HepG2 (cell line): ENCODE measurements around the gene PLXNC1. TPM values are rescaled to one million over a fixed set of nuclear protein-coding genes. Genes with fewer than 3 reads are reported as not detected.
A peak's percentile ranks its signal among the peaks of the same experiment; 100 is the strongest.

ENCODE experiments used
- HHEX ChIP-seq: IDR thresholded peaks from 2 replicates; pipeline ENCODE4 v1.6.1; 2016; ENCODE audit warnings: control low read depth
- IKZF1 ChIP-seq: fragments of 450-650 bp; IDR thresholded peaks from 2 replicates; pipeline ENCODE4 v1.7.1; 2016
- NBN ChIP-seq: fragments of 450-650 bp; conservative IDR thresholded peaks from 2 replicates; pipeline ENCODE4 v1.6.1; 2017
- REPIN1 ChIP-seq: sonication (generic); formaldehyde crosslinking; IDR thresholded peaks from 2 replicates; pipeline ENCODE4 v1.8.0; 2022; ENCODE audit warnings: missing genetic modification reagents, low read depth, mild to moderate bottlenecking, borderline replicate concordance
- RFXANK ChIP-seq: IDR thresholded peaks from 2 replicates; pipeline ENCODE4 v1.6.1; 2016
- SIX4 ChIP-seq: sonication (generic); formaldehyde crosslinking; IDR thresholded peaks from 2 replicates; pipeline ENCODE4 v1.4.0; 2020; ENCODE audit warnings: missing genetic modification reagents
- SKI ChIP-seq: fragments of 450-650 bp; IDR thresholded peaks from one replicate; pipeline ENCODE4 v1.6.1; 2018; ENCODE audit warnings: mild to moderate bottlenecking; ENCODE audit not compliant: partially characterized antibody
- TBP ChIP-seq: sonication (generic); formaldehyde crosslinking; IDR thresholded peaks from 2 replicates; pipeline ENCODE4 v1.5.0; 2020; ENCODE audit warnings: missing genetic modification reagents
- TCF7 ChIP-seq: sonication (generic); IDR thresholded peaks from 2 replicates; pipeline ENCODE4 v1.6.1; 2016; ENCODE audit warnings: antibody characterized with exemption, low read depth
- ZBTB1 ChIP-seq: sonication (generic); formaldehyde crosslinking; IDR thresholded peaks from 2 replicates; pipeline ENCODE4 v1.4.0; 2020; ENCODE audit warnings: missing genetic modification reagents, borderline replicate concordance
- ZNF235 ChIP-seq: sonication (generic); formaldehyde crosslinking; IDR thresholded peaks from 2 replicates; pipeline ENCODE4 v1.8.1; 2023; ENCODE audit warnings: mild to moderate bottlenecking, missing genetic modification reagents, borderline replicate concordance
- ZNF263 ChIP-seq: sonication (generic); formaldehyde crosslinking; IDR thresholded peaks from 2 replicates; pipeline ENCODE4 v1.4.0; 2020; ENCODE audit warnings: missing genetic modification reagents
- ZNF317 ChIP-seq: sonication (generic); formaldehyde crosslinking; IDR thresholded peaks from 2 replicates; pipeline ENCODE4 v1.5.0; 2020; ENCODE audit warnings: mild to moderate bottlenecking, missing genetic modification reagents
- ZNF326 ChIP-seq: sonication (generic); formaldehyde crosslinking; IDR thresholded peaks from 2 replicates; pipeline ENCODE4 v1.4.0; 2020; ENCODE audit warnings: missing genetic modification reagents, borderline replicate concordance
- ZNF350 ChIP-seq: sonication (generic); formaldehyde crosslinking; IDR thresholded peaks from 2 replicates; pipeline ENCODE4 v1.4.0; 2020; ENCODE audit warnings: mild to moderate bottlenecking, low read depth, missing genetic modification reagents, borderline replicate concordance
- ZNF567 ChIP-seq: sonication (generic); formaldehyde crosslinking; IDR thresholded peaks from 2 replicates; pipeline ENCODE4 v1.8.1; 2023; ENCODE audit warnings: mild to moderate bottlenecking, missing genetic modification reagents, borderline replicate concordance
- ZNF577 ChIP-seq: sonication (generic); formaldehyde crosslinking; IDR thresholded peaks from 2 replicates; pipeline ENCODE4 v1.4.0; 2020; ENCODE audit warnings: mild to moderate bottlenecking, low read depth, missing genetic modification reagents, borderline replicate concordance
- ZNF644 ChIP-seq: IDR thresholded peaks from 2 replicates; pipeline ENCODE4 v1.6.1; 2016; ENCODE audit warnings: low read depth
- ZNF674 ChIP-seq: sonication (generic); formaldehyde crosslinking; IDR thresholded peaks from 2 replicates; pipeline ENCODE4 v1.5.0; 2020; ENCODE audit warnings: low read depth, mild to moderate bottlenecking, missing genetic modification reagents
- polyA plus RNA-seq, 8 experiments: library from polyadenylated mRNA; depleted of rRNA in 3 of 8; stranded (reverse) in 7 of 8; unstranded in 1 of 8; fragments of >200 nt; fragmentation: Illumina TruSeq in 4 of 8; extraction: Trizol in 4 of 8; gene quantifications; 2 replicates each; pipeline versions ENCODE4 v1.2.1 to v1.2.3, GENCODE V29; 2011 to 2016; ENCODE audit warnings: low read depth in 4 of 8, missing spikeins in 1 of 8, mixed read lengths in 1 of 8; ENCODE audit not compliant: insufficient read depth in 1 of 8
- total RNA-seq, 5 experiments: library from RNA; depleted of rRNA; stranded (reverse); fragments of >200 nt; fragmentation: Illumina TruSeq; extraction: Trizol; gene quantifications; 2 replicates each; pipeline ENCODE4 v1.2.3, GENCODE V29; 2016; ENCODE audit warnings: low read depth in 1 of 5
- TF ChIP-seq, protein P1 (sequence below): IDR thresholded peaks from 2 replicates; pipeline ENCODE4 v1.6.1; 2016
- TF ChIP-seq, protein P2 (sequence below): sonication (generic); formaldehyde crosslinking; IDR thresholded peaks from 2 replicates; pipeline ENCODE4 v1.4.0; 2020; ENCODE audit warnings: missing genetic modification reagents
- TF ChIP-seq, protein P3 (sequence below): sonication (generic); formaldehyde crosslinking; IDR thresholded peaks from 2 replicates; pipeline ENCODE4 v1.8.1; 2023; ENCODE audit warnings: missing genetic modification reagents, mild to moderate bottlenecking, borderline replicate concordance
- TF ChIP-seq, protein P4 (sequence below): sonication (generic); formaldehyde crosslinking; IDR thresholded peaks from 2 replicates; pipeline ENCODE4 v1.4.0; 2020; ENCODE audit warnings: missing genetic modification reagents, mild to moderate bottlenecking, borderline replicate concordance
- TF ChIP-seq, protein P5 (sequence below): sonication (generic); formaldehyde crosslinking; IDR thresholded peaks from 2 replicates; pipeline ENCODE4 v1.5.0; 2020; ENCODE audit warnings: mild to moderate bottlenecking, missing genetic modification reagents, borderline replicate concordance

The PLXNC1 gene
- total and polyA plus RNA-seq, 2 of the 13 experiments (the other 11 are each of a cell fraction or from before 2014, with no cell fraction given) = 6.6 to 11.2 TPM

DNA sequence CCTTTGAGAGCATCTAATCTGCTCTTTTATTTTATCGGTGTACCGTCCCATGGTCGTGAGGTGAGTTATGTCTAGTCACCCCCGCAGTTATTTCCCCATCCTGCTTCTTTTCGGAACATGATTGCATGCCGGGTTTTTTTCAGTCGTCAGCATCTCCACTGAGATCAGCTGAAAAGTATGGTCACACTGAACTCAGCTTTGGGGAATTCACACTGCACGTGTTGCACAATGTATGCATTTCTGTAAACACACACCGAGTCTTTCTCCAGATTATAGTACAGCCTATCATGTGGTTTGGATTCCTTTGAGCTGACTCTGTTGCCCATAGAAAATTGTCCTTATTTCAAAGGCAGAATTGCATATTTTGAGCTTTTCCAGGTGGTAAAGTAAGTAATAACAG is 24.6 kb downstream of the PLXNC1 start (continued):
- TF ChIP-seq, protein P1, sequence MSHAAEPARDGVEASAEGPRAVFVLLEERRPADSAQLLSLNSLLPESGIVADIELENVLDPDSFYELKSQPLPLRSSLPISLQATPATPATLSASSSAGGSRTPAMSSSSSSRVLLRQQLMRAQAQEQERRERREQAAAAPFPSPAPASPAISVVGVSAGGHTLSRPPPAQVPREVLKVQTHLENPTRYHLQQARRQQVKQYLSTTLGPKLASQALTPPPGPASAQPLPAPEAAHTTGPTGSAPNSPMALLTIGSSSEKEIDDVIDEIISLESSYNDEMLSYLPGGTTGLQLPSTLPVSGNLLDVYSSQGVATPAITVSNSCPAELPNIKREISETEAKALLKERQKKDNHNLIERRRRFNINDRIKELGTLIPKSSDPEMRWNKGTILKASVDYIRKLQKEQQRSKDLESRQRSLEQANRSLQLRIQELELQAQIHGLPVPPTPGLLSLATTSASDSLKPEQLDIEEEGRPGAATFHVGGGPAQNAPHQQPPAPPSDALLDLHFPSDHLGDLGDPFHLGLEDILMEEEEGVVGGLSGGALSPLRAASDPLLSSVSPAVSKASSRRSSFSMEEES (CRISPR knock-in tag) = peak; percentile 94
- TF ChIP-seq, protein P2, sequence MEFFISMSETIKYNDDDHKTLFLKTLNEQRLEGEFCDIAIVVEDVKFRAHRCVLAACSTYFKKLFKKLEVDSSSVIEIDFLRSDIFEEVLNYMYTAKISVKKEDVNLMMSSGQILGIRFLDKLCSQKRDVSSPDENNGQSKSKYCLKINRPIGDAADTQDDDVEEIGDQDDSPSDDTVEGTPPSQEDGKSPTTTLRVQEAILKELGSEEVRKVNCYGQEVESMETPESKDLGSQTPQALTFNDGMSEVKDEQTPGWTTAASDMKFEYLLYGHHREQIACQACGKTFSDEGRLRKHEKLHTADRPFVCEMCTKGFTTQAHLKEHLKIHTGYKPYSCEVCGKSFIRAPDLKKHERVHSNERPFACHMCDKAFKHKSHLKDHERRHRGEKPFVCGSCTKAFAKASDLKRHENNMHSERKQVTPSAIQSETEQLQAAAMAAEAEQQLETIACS (CRISPR knock-in tag) = no peak
- TF ChIP-seq, protein P3, sequence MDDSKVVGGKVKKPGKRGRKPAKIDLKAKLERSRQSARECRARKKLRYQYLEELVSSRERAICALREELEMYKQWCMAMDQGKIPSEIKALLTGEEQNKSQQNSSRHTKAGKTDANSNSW (CRISPR knock-in tag) = no peak
- TF ChIP-seq, protein P4, sequence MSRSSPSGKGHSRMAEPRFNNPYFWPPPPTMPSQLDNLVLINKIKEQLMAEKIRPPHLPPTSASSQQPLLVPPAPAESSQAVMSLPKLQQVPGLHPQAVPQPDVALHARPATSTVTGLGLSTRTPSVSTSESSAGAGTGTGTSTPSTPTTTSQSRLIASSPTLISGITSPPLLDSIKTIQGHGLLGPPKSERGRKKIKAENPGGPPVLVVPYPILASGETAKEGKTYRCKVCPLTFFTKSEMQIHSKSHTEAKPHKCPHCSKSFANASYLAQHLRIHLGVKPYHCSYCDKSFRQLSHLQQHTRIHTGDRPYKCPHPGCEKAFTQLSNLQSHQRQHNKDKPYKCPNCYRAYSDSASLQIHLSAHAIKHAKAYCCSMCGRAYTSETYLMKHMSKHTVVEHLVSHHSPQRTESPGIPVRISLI (CRISPR knock-in tag) = peak; percentile 78; the same call in 1 of the 2 replicates
- no peak for TF ChIP-seq ZNF350 (CRISPR knock-in tag)
- TF ChIP-seq SIX4 (CRISPR knock-in tag) = no peak
- no peak for TF ChIP-seq ZNF263 (CRISPR knock-in tag)
- TF ChIP-seq REPIN1 (CRISPR knock-in tag) = peak; percentile 67; the same call in 1 of the 2 replicates
- no peak for TF ChIP-seq ZNF567 (CRISPR knock-in tag)
- TF ChIP-seq ZNF674 (CRISPR knock-in tag) = no peak
- no peak for TF ChIP-seq ZNF235 (CRISPR knock-in tag)
- TF ChIP-seq TBP (CRISPR knock-in tag) = no peak
- TF ChIP-seq SKI = peak; percentile 35
- TF ChIP-seq ZNF577 = no peak
- peak; percentile 32; the same call in 1 of the 2 replicates for TF ChIP-seq TCF7
- no peak for TF ChIP-seq NBN
- no peak for TF ChIP-seq RFXANK (CRISPR knock-in tag)
- TF ChIP-seq ZNF644 (CRISPR knock-in tag) = peak; percentile 54; the same call in 1 of the 2 replicates
- no peak for TF ChIP-seq ZBTB1 (CRISPR knock-in tag)
- TF ChIP-seq HHEX (CRISPR knock-in tag) = no peak
- TF ChIP-seq ZNF326 (CRISPR knock-in tag) = no peak
- TF ChIP-seq ZNF317 (CRISPR knock-in tag) = no peak
- TF ChIP-seq, protein P5, sequence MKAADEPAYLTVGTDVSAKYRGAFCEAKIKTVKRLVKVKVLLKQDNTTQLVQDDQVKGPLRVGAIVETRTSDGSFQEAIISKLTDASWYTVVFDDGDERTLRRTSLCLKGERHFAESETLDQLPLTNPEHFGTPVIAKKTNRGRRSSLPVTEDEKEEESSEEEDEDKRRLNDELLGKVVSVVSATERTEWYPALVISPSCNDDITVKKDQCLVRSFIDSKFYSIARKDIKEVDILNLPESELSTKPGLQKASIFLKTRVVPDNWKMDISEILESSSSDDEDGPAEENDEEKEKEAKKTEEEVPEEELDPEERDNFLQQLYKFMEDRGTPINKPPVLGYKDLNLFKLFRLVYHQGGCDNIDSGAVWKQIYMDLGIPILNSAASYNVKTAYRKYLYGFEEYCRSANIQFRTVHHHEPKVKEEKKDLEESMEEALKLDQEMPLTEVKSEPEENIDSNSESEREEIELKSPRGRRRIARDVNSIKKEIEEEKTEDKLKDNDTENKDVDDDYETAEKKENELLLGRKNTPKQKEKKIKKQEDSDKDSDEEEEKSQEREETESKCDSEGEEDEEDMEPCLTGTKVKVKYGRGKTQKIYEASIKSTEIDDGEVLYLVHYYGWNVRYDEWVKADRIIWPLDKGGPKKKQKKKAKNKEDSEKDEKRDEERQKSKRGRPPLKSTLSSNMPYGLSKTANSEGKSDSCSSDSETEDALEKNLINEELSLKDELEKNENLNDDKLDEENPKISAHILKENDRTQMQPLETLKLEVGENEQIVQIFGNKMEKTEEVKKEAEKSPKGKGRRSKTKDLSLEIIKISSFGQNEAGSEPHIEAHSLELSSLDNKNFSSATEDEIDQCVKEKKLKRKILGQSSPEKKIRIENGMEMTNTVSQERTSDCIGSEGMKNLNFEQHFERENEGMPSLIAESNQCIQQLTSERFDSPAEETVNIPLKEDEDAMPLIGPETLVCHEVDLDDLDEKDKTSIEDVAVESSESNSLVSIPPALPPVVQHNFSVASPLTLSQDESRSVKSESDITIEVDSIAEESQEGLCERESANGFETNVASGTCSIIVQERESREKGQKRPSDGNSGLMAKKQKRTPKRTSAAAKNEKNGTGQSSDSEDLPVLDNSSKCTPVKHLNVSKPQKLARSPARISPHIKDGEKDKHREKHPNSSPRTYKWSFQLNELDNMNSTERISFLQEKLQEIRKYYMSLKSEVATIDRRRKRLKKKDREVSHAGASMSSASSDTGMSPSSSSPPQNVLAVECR (CRISPR knock-in tag) = peak; percentile 25; the same call in 1 of the 2 replicates
- TF ChIP-seq IKZF1 = no peak
